Measurements from ENCODE around the gene COL6A3.

DNA sequence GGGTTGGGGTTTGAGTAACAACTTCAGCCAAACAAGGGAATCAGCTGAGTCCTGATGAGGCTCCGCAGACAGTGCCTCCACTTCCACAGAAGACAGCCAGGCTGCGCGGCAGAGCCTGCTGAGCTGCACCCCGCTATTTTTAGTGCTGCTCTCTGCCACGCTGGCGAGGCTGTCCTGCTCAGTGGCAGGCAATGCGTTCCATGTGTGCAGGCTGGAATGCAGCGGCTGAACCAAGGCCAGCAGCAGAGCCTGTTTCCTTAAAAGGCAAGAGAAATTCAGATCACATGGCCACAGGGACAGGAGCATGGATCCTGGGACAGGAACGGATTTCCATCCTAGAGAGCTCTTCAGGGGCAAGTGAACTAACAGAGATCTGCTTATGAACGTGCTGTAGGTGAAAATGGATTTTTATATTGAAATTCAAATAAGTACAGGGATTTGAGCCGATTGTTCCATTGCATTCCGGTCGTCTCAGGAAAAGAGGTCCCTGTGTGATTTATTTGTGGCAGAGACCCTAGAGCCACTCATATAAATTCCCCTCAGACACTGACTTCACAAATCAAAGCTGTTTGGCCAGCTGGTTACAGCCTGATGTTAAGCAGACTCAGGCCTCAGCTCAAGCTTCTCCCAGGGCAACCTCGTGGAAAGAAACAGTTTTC is 98.7 kb downstream of the COL6A3 start:
- TF ChIP-seq, protein P1, sequence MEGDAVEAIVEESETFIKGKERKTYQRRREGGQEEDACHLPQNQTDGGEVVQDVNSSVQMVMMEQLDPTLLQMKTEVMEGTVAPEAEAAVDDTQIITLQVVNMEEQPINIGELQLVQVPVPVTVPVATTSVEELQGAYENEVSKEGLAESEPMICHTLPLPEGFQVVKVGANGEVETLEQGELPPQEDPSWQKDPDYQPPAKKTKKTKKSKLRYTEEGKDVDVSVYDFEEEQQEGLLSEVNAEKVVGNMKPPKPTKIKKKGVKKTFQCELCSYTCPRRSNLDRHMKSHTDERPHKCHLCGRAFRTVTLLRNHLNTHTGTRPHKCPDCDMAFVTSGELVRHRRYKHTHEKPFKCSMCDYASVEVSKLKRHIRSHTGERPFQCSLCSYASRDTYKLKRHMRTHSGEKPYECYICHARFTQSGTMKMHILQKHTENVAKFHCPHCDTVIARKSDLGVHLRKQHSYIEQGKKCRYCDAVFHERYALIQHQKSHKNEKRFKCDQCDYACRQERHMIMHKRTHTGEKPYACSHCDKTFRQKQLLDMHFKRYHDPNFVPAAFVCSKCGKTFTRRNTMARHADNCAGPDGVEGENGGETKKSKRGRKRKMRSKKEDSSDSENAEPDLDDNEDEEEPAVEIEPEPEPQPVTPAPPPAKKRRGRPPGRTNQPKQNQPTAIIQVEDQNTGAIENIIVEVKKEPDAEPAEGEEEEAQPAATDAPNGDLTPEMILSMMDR (IDR thresholded peaks at IDR 0.05 in 2 of 3, conservative IDR thresholded peaks at IDR 0.05 in 1 of 3; ENCODE audit: borderline replicate concordance in 1 of 3, insufficient read depth in 1 of 3, low read depth in 2 of 3, low read length in 2 of 3) = no peak
- TF ChIP-seq, protein P2, sequence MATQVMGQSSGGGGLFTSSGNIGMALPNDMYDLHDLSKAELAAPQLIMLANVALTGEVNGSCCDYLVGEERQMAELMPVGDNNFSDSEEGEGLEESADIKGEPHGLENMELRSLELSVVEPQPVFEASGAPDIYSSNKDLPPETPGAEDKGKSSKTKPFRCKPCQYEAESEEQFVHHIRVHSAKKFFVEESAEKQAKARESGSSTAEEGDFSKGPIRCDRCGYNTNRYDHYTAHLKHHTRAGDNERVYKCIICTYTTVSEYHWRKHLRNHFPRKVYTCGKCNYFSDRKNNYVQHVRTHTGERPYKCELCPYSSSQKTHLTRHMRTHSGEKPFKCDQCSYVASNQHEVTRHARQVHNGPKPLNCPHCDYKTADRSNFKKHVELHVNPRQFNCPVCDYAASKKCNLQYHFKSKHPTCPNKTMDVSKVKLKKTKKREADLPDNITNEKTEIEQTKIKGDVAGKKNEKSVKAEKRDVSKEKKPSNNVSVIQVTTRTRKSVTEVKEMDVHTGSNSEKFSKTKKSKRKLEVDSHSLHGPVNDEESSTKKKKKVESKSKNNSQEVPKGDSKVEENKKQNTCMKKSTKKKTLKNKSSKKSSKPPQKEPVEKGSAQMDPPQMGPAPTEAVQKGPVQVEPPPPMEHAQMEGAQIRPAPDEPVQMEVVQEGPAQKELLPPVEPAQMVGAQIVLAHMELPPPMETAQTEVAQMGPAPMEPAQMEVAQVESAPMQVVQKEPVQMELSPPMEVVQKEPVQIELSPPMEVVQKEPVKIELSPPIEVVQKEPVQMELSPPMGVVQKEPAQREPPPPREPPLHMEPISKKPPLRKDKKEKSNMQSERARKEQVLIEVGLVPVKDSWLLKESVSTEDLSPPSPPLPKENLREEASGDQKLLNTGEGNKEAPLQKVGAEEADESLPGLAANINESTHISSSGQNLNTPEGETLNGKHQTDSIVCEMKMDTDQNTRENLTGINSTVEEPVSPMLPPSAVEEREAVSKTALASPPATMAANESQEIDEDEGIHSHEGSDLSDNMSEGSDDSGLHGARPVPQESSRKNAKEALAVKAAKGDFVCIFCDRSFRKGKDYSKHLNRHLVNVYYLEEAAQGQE (IDR thresholded peaks at IDR 0.05; ENCODE audit: low read depth) = no peak
- TF ChIP-seq EZH2phosphoT487 (IDR thresholded peaks at IDR 0.05; ENCODE audit: borderline replicate concordance) (no peak), CEBPB (IDR thresholded peaks at IDR 0.05; ENCODE audit: low read depth) (no peak), JUND (IDR thresholded peaks at IDR 0.05) (no peak), POLR2AphosphoS5 (IDR thresholded peaks at IDR 0.05; ENCODE audit: low read depth, low read length) (no peak), SP1 (IDR thresholded peaks at IDR 0.05; ENCODE audit: low read depth) (no peak), POLR2A (IDR thresholded peaks at IDR 0.05; ENCODE audit: borderline replicate concordance, extremely low read depth, insufficient read depth, insufficient read length) (no peak), EZH2 (IDR thresholded peaks at IDR 0.05) (no peak)
- TF ChIP-seq, protein P3, sequence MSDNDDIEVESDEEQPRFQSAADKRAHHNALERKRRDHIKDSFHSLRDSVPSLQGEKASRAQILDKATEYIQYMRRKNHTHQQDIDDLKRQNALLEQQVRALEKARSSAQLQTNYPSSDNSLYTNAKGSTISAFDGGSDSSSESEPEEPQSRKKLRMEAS (IDR thresholded peaks at IDR 0.05) = no peak
- TF ChIP-seq, protein P4, sequence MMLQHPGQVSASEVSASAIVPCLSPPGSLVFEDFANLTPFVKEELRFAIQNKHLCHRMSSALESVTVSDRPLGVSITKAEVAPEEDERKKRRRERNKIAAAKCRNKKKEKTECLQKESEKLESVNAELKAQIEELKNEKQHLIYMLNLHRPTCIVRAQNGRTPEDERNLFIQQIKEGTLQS (IDR thresholded peaks at IDR 0.05) = no peak
